K562 (cell line): ENCODE results near the gene ENPP5. TPM values are rescaled to one million over a fixed set of nuclear protein-coding genes. Genes with fewer than 3 reads are reported as not detected.

Source experiments
- ATAC-seq: fragments of 200-7000 bp; cut with Tn5 transposase; 3 replicates; pipeline ENCODE4 v1.9.1; 2020; ENCODE audit warnings: moderate library complexity
- BruUV-seq: library from RNA; stranded (reverse); fragments of 400-500 nt; replicated peaks from 2 replicates; lab custom pipeline; 2021; lab: Mats Ljungman, UMichigan
- CTCF ChIA-PET: fragments of 300-600 bp; formaldehyde crosslinking; extraction: SDS; loops from one replicate; lab custom pipeline; 2021; ENCODE audit warnings: low intra/inter-chr PET ratio; lab: Yijun Ruan, JAX
- POLR2A ChIA-PET: fragments of 300-600, 350-650 bp; sonication (Branson Sonifier 250); formaldehyde crosslinking; extraction: SDS; loops from one replicate; lab custom pipeline; 2021; ENCODE audit warnings: antibody characterized with exemption, inconsistent platforms; lab: Yijun Ruan, JAX
- DNase-seq, 4 experiments: peaks; one replicate each; pipeline versions ENCODE4 v3.0.0 to v3.0.0-alpha.2; 2011 to 2018; ENCODE audit warnings: low spot score in 3 of 4, mixed read lengths in 3 of 4; ENCODE audit errors: extremely low read depth in 1 of 4
- FAIRE-seq: peaks from 2 replicates; lab custom pipeline; 2011; peaks lifted over from hg19 to GRCh38; lab: Jason Lieb, UNC
- H2AFZ ChIP-seq: 2 replicates; pipeline ENCODE4 v1.6.0; 2011; ENCODE audit warnings: low read depth, low read length, control low read depth, inconsistent platforms
- H3K27ac ChIP-seq: fragments of 200-600 bp; 3 replicates; pipeline ENCODE4 v1.8.0; 2011; ENCODE audit warnings: low read depth, mild to moderate bottlenecking, control low read depth, inconsistent platforms, low read length, moderate library complexity, mixed read lengths; ENCODE audit errors: extremely low read depth
- H3K27me3 ChIP-seq, 2 experiments: fragments of 300-600 bp in 1 of 2; 2 replicates in 1 of 2; 3 replicates in 1 of 2; pipeline versions ENCODE4 v1.6.0 to v1.8.0; 2011; ENCODE audit warnings: inconsistent platforms in 2 of 2, low read length in 2 of 2, mild to moderate bottlenecking in 1 of 2, mixed read lengths in 1 of 2, moderate library complexity in 1 of 2; ENCODE audit not compliant: control insufficient read depth in 2 of 2, insufficient read depth in 2 of 2
- H3K36me3 ChIP-seq: fragments of 300-600 bp; 3 replicates; pipeline ENCODE4 v1.8.0; 2011; ENCODE audit warnings: mild to moderate bottlenecking, low read length, inconsistent platforms; ENCODE audit not compliant: control insufficient read depth, insufficient read depth
- H3K4me1 ChIP-seq, 2 experiments: fragments of 200-600 bp in 1 of 2; replicated peaks in 1 of 2; 2 replicates in 1 of 2; 3 replicates in 1 of 2; pipeline versions ENCODE4 v1.5.1 to v1.8.0; 2011; ENCODE audit warnings: inconsistent platforms in 2 of 2, low read length in 2 of 2, mild to moderate bottlenecking in 1 of 2, mixed read lengths in 1 of 2, moderate library complexity in 1 of 2; ENCODE audit not compliant: control insufficient read depth in 2 of 2, insufficient read depth in 2 of 2
- H3K4me2 ChIP-seq: 2 replicates; pipeline ENCODE4 v1.6.1; 2011; ENCODE audit warnings: low read length, control low read depth, inconsistent platforms, mixed read lengths; ENCODE audit not compliant: insufficient read depth
- H3K4me3 ChIP-seq: fragments of 200-600 bp; sonication (generic), shearing (Covaris generic); 2 replicates; pipeline ENCODE4 v1.5.1; 2016; ENCODE audit warnings: control low read depth, inconsistent platforms
- H3K79me2 ChIP-seq: fragments of 200-600 bp; 3 replicates; pipeline ENCODE4 v1.8.0; 2011; ENCODE audit warnings: low read length, inconsistent platforms; ENCODE audit not compliant: control insufficient read depth, insufficient read depth
- H3K9ac ChIP-seq, 2 experiments: 2 replicates each; pipeline versions ENCODE4 v1.6.0 to v1.6.1; 2011; ENCODE audit warnings: low read depth in 2 of 2, low read length in 2 of 2, control low read depth in 1 of 2, inconsistent platforms in 1 of 2, mild to moderate bottlenecking in 1 of 2, mixed read lengths in 1 of 2; ENCODE audit not compliant: insufficient read depth in 1 of 2
- H3K9me1 ChIP-seq: one replicate; pipeline ENCODE4 v1.6.0; 2011; ENCODE audit warnings: inconsistent platforms, mild to moderate bottlenecking, low read length, moderate library complexity; ENCODE audit not compliant: control insufficient read depth, insufficient read depth
- H3K9me3 ChIP-seq: replicated peaks from 2 replicates; pipeline ENCODE4 v1.5.1; 2011; ENCODE audit warnings: low read depth, low read length, inconsistent platforms; ENCODE audit not compliant: control insufficient read depth, insufficient read depth
- H4K20me1 ChIP-seq: replicated peaks from 2 replicates; pipeline ENCODE4 v1.6.1; 2011; ENCODE audit warnings: low read length, inconsistent platforms, mixed read lengths; ENCODE audit not compliant: control insufficient read depth, insufficient read depth
- HMG20B ChIP-seq: fragments of 250-450 bp; sonication (Bioruptor Pico); IDR thresholded peaks from 2 replicates; pipeline ENCODE4 v1.5.0; 2021; ENCODE audit warnings: mild to moderate bottlenecking
- MEF2D ChIP-seq: conservative IDR thresholded peaks from 2 replicates; pipeline ENCODE4 v1.6.1; 2016; ENCODE audit warnings: low read depth, missing genetic modification characterization, missing compliant biosample characterization
- POLR2G ChIP-seq: fragments of 200-400 bp; formaldehyde crosslinking; IDR thresholded peaks from 2 replicates; pipeline ENCODE4 v1.6.1; 2017; ENCODE audit warnings: low read depth, mild to moderate bottlenecking, antibody characterized with exemption, low read length, moderate library complexity
- RUNX1 ChIP-seq: sonication (generic); IDR thresholded peaks from 2 replicates; pipeline ENCODE4 v1.6.1; 2016; ENCODE audit warnings: antibody characterized with exemption, low read depth
- SRSF3 ChIP-seq: fragments of 200-400 bp; formaldehyde crosslinking; IDR thresholded peaks from 2 replicates; pipeline ENCODE4 v1.6.1; 2016; ENCODE audit warnings: mild to moderate bottlenecking, low read length, moderate library complexity; ENCODE audit not compliant: insufficient read depth
- TRIM28 ChIP-seq: fragments of 450-650 bp; IDR thresholded peaks from 2 replicates; pipeline ENCODE4 v1.6.1; 2017
- ZNF584 ChIP-seq: fragments of 200-800 bp; sonication (Bioruptor generic); IDR thresholded peaks from 2 replicates; pipeline ENCODE4 v1.6.1; 2016; ENCODE audit warnings: low read depth, mild to moderate bottlenecking, missing genetic modification characterization, missing compliant biosample characterization
- ZNF764 ChIP-seq: fragments of 250-450 bp; sonication (Bioruptor Pico); IDR thresholded peaks from 2 replicates; pipeline ENCODE4 v1.4.0; 2020; ENCODE audit warnings: low read depth, mild to moderate bottlenecking, moderate library complexity
- ZNF766 ChIP-seq: fragments of 200-800 bp; sonication (Bioruptor generic); conservative IDR thresholded peaks from 2 replicates; pipeline ENCODE4 v1.6.1; 2016; ENCODE audit warnings: missing genetic modification characterization, missing compliant biosample characterization
- WGBS: fragments of 100-300 bp; shearing (Covaris generic); methylation state at CpG from one replicate; pipeline ENCODE4 v1.1.6; 2016; ENCODE audit warnings: low coverage, mixed read lengths; ENCODE audit not compliant: insufficient coverage; ENCODE audit errors: missing lambda C conversion rate; 5-methylcytosine and 5-hydroxymethylcytosine counted together
- in situ Hi-C: fragments of 300-500 bp; cut with MboI; formaldehyde crosslinking; loops from 4 replicates; pipeline ENCODE4 v1.15.0; 2018; ENCODE audit warnings: inconsistent platforms, mixed read lengths
- intact Hi-C: fragments of 100-400 bp; cut with micrococcal nuclease; formaldehyde crosslinking; loops from 2 replicates; pipeline ENCODE4 v1.14.2; 2022
- polyA plus RNA-seq, 8 experiments: library from polyadenylated mRNA; depleted of rRNA in 4 of 8; stranded (reverse) in 5 of 8; unstranded in 3 of 8; fragments of >200 nt; fragmentation: Nextera tagmentation in 2 of 8; fragmentation: Illumina TruSeq in 1 of 8; extraction: Ambion mirVana in 2 of 8; extraction: Trizol in 1 of 8; gene quantifications; 2 replicates each; pipeline versions ENCODE4 v1.2.1 to v1.2.3, GENCODE V29; 2011 to 2014; ENCODE audit warnings: inconsistent platforms in 1 of 8, missing spikeins in 1 of 8
- total RNA-seq, 7 experiments: library from RNA; depleted of rRNA in 6 of 7; stranded (reverse); fragments of >200 nt in 6 of 7; fragmentation: Illumina TruSeq in 2 of 7; extraction: Trizol in 2 of 7; gene quantifications; 2 replicates each; pipeline versions ENCODE4 v1.2.1 to v1.2.3, GENCODE V29; 2011 to 2021; ENCODE audit warnings: low replicate concordance in 1 of 7
- TF ChIP-seq, protein P1 (sequence below): IDR thresholded peaks from 3 replicates; pipeline ENCODE4 v1.6.1; 2011; ENCODE audit warnings: borderline replicate concordance, mild to moderate bottlenecking; ENCODE audit not compliant: insufficient read length, insufficient read depth
- TF ChIP-seq, protein P2 (sequence below): sonication (generic); formaldehyde crosslinking; IDR thresholded peaks from 2 replicates; pipeline ENCODE4 v1.8.0; 2022; ENCODE audit warnings: mild to moderate bottlenecking, missing genetic modification reagents, borderline replicate concordance

Gene ENPP5
- total and polyA plus RNA-seq, 9 of the 15 experiments (the other 6 are each of a cell fraction or from before 2014, with no cell fraction given): not detected

DNA sequence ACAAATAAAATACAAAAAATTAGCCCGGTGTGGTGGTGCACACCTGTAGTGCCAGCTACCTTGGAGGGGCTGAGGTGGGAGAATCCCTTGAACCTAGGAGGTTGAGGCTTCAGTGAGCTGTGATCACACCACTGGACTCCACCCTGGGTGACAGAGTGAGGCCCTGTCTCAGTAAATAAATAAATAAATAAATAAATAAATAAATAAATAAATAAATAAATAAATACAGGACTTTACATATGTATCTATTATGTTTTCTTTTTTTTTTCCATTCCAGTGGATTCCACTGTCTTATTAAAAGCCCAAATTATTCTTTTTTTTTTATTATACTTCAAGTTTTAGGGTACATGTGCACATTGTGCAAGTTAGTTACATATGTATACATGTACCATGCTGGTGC, 41.1 kb upstream of the ENPP5 start:
- no peaks in the 10 kb centered on the region for H3K9me3 ChIP-seq
- no peaks in the 10 kb centered on the region for H3K36me3 ChIP-seq
- H4K20me1 ChIP-seq: no peaks in the 10 kb centered on the region
- H3K9me1 ChIP-seq: no peaks in the 10 kb centered on the region
- no peaks in the 10 kb centered on the region for H3K79me2 ChIP-seq
- TF ChIP-seq HMG20B (CRISPR knock-in tag) (no peak), TRIM28 (no peak), MEF2D (tag) (no peak), ZNF764 (CRISPR knock-in tag) (no peak), ZNF766 (CRISPR knock-in tag) (no peak), SRSF3 (no peak), POLR2G (no peak), RUNX1 (no peak), ZNF584 (CRISPR knock-in tag) (no peak)
- TF ChIP-seq, protein P1, sequence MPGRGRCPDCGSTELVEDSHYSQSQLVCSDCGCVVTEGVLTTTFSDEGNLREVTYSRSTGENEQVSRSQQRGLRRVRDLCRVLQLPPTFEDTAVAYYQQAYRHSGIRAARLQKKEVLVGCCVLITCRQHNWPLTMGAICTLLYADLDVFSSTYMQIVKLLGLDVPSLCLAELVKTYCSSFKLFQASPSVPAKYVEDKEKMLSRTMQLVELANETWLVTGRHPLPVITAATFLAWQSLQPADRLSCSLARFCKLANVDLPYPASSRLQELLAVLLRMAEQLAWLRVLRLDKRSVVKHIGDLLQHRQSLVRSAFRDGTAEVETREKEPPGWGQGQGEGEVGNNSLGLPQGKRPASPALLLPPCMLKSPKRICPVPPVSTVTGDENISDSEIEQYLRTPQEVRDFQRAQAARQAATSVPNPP: no peak
- TF ChIP-seq, protein P2, sequence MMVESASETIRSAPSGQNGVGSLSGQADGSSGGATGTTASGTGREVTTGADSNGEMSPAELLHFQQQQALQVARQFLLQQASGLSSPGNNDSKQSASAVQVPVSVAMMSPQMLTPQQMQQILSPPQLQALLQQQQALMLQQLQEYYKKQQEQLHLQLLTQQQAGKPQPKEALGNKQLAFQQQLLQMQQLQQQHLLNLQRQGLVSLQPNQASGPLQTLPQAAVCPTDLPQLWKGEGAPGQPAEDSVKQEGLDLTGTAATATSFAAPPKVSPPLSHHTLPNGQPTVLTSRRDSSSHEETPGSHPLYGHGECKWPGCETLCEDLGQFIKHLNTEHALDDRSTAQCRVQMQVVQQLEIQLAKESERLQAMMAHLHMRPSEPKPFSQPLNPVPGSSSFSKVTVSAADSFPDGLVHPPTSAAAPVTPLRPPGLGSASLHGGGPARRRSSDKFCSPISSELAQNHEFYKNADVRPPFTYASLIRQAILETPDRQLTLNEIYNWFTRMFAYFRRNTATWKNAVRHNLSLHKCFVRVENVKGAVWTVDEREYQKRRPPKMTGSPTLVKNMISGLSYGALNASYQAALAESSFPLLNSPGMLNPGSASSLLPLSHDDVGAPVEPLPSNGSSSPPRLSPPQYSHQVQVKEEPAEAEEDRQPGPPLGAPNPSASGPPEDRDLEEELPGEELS (CRISPR knock-in tag): no peak
- no peak overlapping the region for H3K4me3 ChIP-seq
- BruUV-seq: no TSS peak
- no peaks in the 10 kb centered on the region for H3K4me1 ChIP-seq
- H3K9ac ChIP-seq: no peak overlapping the region
- H3K27me3 ChIP-seq: no peaks in the 10 kb centered on the region
- H3K4me2 ChIP-seq: no peak overlapping the region
- in situ Hi-C loops: no loop called here
- intact Hi-C loops: no loop called here
- WGBS: 0% methylated on average over 1 of the region's 1 CpG
- H3K27ac ChIP-seq: no peak overlapping the region
- POLR2A ChIA-PET: interaction anchor here (0.7 kb wide), 1 partner anchor 660 kb away, joined by 3 read pairs; no protein-coding TSS in a partner anchor
- CTCF ChIA-PET: no interaction called here
- FAIRE-seq (no peak), ATAC-seq (no peak), DNase-seq (no peak)
- H2AFZ ChIP-seq: no peak overlapping the region
